GM19467 (cell line): Measurements from ENCODE around the gene TPK1.
A peak's percentile ranks its signal among the peaks of the same experiment; 100 is the strongest.
"Not testable (repeated sequence)": the region's sequence is repeated elsewhere in the genome, so short reads cannot be mapped to it uniquely, and the experiment has no call there.

ENCODE experiments used
- ATAC-seq: cut with Tn5 transposase; IDR thresholded peaks from one replicate; pipeline ENCODE4 v1.9.1; 2021; ENCODE audit warnings: mild to moderate bottlenecking, moderate library complexity; ENCODE audit not compliant: unreplicated experiment

The TPK1 gene

GRCh38 chr7:144824360-144824759, 11.5 kb downstream of the TPK1 start:
- no peak for ATAC-seq

DNA sequence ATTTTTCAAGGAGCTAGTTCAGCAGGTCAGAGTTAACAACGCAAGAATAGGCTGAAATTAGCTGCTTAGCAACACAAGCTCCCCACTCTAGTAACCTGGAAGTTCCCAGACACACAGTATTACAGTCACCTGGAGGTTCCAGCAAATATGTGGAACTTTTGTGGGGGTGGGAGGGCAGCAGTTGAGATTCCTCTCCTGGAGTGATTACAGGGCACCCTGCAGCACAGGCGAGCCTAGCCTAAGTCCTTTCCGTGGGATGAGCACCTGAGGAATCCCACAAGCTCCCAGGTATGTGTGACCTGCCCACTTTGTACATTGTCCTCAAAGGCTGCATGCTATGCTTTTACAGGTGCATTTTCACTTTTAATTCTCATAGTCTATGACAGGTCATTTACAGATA, 13.6 kb downstream of the TPK1 start:
- no peak for ATAC-seq

DNA sequence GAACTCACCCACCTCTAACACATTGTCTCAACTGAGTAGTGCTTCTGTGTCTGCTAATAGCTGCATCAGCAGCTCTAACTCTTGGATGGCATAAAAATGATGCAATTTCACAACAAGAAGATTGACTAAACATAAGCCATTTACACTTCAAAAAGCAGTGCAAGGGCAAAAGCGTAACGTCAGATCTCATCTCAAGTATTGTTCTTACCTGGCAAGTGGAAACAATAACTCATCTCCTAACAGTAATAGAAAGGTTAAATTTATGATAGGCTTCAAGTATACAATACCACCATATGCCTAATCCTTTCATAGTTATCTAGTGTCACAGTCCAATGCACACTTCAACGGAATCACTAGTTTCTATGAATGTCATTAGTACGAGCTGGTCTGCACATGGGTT, 14.8 kb downstream of the TPK1 start:
- ATAC-seq = peak; percentile 49

DNA sequence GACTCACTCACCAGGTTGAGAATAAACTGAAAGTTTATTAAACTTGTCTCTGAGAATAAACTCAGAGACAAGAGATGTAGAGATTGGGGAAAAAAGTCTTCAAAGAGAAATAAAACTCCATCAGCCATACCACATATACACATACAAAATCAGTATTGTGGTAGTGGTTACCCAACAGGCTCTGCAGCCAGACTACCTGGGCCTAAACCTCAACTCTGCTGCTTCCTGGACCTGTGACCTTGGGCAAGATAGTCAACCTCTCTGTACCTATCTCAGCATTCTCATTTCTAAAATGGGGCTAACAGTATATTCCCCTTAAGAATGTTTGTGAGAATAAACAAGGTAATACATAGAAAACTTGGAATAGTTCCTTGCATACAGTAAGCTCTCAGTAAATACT, 15.3 kb downstream of the TPK1 start:
- ATAC-seq = no peak

GRCh38 chr7:144819566-144819965, 16.3 kb downstream of the TPK1 start:
- no peak for ATAC-seq

DNA sequence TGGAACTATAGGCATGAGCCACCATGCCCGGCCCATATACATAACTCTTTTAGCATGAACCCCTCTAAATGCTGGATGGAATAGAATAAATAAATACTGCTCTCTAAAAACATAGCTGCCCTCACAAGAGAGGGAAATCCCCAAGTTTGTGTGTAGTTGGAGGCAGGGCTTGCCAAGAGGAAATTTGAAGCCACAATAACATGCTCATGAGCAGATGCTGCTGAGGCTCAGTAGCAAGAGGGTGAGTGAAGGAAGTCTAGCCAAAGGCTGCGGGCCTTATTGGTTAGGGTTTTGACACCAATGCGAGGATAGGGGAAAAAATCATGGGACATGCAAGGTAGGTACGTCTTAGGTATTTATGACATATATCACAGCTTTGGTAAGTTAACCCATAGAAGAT, 17.3 kb downstream of the TPK1 start:
- ATAC-seq = peak; percentile 55

DNA sequence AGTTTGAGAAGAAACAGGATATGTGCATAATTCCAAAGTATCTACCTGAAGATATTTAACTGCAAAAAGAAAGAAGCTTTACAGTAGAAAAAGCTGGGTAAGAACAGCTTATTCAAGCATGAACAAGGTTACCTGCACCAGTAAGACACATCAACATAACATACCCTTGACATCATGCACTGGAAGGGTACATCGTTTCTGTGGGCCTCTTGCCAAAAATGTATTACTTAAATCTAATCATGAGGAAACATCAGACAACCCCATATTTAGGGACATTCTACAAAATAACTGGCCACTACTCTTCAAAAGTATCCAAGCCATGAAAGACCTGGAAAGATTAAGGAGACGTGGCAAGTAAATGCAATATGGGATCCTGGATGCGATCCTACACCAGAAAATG, 18.9 kb downstream of the TPK1 start:
- no peak for ATAC-seq

DNA sequence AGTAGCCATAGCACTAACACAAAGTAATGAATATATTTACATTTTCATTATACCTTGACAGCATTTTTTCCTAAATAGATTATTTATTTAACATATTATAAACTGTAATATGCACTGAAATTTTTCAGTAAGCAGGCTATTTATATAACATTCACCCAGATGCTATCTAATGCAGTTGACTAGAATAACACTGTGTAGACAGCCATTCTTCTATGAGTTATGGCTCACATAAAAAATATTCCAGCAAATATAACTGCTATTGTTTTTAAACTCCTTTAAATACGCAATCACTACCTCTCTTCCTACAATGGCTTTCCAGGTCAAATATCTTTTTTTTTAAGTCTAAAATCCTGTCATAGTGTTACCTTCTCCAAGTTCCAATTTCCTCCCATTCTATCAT, 21.6 kb downstream of the TPK1 start:
- ATAC-seq = no peak

DNA sequence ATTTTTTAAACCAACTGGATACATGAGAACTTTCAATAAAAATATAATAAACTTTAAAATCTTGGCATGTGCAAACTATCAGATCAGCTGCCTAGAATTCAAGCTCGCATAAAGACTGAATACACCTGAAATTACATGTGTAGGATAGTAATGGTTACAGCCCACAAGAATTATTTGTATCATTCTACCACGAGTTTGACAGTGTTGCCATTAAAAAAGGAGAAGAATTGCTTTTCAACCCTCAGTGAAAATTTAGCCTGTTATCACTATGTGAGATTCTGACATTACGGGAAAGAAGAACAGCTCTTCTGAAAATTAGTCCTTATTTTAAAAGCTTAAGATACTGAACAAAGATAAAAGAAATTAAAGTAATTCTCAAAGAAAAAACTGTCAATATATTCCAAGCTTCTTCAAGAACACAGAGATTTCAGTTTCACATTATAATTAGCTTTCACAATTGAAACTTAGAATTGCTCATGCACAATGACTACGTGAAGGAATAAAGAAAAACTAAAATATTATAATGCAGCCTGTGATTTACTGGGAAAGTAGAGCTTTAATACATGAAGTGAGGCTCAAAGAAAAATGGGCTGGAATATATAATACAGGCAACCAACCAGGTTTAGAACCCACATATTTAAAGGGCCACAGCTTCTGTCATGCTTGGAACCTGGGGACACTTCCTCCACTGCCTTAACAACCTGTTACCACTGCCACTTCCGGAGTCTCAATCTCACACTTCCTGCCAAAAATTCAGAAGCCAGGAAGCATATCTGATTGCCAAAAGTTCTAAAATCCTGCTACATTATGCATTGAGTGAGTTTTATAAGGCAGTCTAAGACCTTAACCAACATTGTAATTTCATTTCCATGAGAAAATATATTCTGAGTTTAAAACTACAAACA, 23.2 kb downstream of the TPK1 start:
- peak; percentile 96 for ATAC-seq

DNA sequence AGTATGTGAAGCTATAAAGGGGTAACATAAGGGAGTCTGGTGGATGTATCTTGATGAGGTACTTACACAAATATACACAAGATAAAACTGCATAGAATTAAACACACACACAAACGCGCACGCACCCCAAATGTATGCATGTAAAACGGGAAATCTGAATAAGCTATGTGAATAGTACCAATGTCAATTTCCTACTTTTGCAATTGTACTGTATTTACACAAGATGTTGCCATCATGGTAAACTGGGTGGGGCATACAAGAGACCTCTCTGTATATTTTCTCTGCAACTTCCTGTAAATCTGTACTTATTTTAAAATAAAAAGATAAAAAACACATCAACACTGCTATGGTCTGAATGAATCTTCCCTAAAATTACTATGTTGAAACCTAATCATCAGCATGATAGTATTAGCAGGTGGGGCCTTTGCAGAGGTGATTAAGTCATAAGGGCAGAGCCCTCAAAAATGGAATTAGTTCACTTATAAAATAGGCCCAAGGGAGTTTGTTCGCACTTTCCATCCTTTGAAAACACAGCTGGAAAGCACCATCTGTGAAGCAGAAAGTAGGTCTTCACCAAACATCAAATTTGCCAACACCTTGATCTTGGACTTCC, 30.1 kb downstream of the TPK1 start:
- no peak for ATAC-seq

DNA sequence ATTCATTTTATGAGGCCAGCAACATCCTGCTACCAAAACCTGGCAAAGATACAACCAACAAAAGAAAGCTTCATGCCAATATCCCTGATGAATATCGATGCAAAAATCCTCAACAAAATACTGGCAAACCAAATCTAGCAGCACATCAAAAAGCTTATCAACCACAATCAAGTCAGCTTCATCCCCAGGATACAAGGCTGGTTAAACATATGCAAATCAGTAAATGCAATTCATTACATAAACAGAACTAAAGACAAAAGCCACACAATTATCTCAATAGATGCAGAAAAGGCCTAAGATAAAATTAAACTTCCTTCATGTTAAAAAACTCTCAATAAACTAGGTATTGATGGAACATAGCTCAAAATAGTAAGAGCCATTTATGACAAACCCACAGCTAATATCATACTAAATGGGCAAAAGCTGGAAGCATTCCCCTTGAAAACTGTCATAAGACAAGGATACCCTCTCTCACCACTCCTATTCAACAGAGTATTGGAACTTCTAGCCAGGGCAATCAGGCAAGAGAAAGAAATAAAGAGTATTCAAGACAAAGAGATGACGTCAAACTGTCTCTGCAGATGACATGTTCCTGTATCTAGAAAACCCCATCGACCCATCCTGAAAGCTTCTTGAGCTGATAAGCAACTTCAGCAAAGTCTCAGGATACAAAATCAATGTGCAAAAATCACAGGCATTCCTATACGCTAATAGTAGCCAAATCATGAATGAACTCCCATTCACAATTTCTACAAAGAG, 35.0 kb downstream of the TPK1 start:
- not testable (repeated sequence) for ATAC-seq

- no peak for ATAC-seq
Measured at GRCh38 chr7:144796919-144797318, 38.9 kb downstream of the TPK1 start.

- no peak for ATAC-seq
Measured at GRCh38 chr7:144792050-144792449, 43.8 kb downstream of the TPK1 start.

DNA sequence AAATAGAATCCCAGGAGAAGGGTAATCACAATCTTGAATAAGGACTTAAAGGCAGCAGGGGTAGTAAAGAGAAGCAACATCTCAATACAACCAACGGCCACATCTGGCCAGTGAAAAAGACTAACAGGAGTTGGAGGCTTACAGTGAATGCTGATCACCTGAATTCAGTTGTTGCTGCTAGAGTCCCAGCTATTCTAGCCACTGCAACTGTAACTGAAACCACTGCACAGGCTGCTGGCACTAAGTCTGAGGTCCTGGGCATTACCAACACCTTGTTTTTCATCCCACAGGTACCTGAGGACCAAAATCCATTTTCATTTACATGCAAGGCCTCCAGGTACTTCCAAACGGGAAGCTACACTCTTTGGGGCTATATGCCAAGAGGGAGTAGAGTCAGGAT, 44.4 kb downstream of the TPK1 start:
- ATAC-seq = no peak

DNA sequence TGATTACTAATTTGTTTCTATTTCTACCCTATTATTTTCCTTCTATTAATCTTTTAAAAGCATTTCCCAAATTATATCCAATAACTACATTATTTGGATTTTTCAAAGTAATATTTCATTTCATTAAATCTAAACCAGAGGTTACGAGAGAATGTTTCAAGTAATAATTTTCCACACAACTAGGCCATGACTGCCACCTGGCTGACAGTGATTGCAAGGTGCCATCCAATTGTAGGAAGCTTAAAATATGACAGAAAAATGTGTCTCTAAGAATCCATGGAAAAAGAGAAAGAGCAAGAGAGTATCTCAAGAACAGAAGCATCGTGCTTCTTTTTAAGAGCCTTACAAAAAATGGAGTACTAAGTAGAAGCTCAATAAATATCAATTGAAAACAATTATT, 48.7 kb downstream of the TPK1 start:
- ATAC-seq = no peak

GRCh38 chr7:144786522-144786921, 49.3 kb downstream of the TPK1 start:
- ATAC-seq = peak; percentile 61

DNA sequence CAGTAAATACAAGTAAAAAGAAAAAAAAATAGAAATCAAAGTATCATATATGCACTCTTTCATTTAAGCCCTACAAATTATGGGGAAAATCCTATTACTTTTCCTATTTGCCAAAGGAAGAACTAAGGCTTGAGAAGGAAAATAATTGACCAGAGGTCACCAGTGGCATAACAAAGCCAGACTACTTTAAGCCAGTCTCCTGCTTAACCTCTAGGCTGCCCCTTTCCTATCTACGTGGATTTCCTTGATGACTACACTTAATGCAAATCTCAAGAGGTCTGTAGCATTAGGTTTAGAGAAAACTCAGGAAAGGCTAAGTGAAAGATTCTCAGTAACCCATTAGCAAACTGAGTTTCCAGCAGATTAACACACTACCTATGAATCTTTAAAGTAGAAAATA, 49.8 kb downstream of the TPK1 start:
- no peak for ATAC-seq

DNA sequence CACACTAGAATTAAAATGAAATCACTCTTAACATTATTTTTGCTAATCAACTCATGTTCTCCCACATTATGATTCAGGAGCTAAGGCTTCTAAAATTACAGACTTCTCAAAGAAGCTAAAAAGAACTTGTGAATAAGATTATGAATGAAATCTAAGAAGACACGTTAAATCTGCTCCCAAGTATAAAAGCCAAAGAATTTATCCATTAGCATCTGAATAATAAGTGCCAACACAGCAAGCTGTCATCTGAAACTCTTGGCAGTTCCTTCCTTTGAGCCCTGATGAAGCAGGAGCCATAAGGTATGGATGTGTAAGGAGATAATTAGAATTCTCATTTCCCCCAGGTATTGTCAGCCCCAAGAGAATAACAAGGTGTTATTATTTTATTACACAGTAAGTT, 50.3 kb downstream of the TPK1 start:
- no peak for ATAC-seq

DNA sequence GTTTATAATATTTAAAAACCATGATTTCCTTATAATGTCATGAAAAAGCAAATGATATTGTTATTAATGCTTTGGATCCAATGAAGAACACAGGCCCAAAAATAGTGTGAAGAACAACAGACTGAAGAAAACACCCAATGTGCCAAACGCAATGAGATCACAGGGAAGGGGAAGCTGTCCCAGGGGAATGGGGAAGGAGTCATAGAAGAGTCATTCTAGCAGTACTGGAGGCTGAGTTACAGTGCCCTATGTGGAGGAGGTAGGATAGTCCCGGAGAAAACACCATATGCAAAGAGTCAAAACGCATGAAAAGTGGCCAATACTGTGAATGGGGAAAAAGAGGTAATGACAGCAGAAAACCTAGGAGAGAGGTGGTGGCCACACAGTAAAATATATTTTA, 50.9 kb downstream of the TPK1 start:
- no peak for ATAC-seq

DNA sequence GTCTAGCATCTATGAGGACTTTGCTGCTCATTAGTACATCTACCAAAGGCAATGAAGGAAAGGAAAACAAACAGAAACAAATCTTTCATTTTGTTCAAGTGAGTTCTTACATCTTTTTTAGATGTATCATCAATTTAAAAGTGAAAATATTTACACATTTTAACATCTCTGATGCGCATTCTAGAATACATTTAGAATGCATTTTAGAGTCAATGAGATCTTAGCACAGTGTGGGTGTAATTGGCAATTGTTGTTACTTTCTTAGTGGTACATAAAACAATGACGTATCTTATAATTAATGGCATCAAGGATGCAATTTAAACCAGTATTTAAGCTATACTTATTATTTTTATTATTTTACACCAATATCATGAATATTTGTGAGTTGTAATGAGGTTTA, 51.4 kb downstream of the TPK1 start:
- ATAC-seq = no peak

- no peak for ATAC-seq
Measured at GRCh38 chr7:144782883-144783282, 53.0 kb downstream of the TPK1 start.

DNA sequence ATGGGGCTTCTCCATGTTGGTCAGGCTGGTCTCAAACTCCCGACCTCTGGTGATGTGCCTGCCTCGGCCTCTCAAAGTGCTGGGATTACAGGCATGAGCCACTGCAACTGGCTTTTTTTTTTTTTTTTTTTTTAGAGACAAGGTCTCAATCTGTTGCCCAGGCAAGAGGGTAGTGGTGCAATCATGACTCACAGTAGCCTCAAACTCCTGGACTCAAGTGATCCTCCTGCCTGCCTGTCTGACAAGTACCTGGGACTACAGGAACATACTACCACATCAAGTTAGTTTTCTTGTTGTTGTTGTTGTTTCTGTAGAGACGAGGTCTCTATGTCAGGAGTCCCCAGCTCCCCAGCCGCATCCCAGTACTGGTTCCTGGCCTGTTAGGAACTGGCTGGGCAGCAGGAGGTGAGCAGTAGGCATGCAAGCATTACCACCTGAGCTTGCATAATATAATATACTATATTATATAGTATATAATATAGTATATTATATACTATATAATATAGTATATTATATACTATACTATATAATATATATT, 55.7 kb downstream of the TPK1 start:
- no peak for ATAC-seq
